CD4-positive, alpha-beta T cell treated with Interleukin-15 for 1 hour (primary cell): Measurements from ENCODE around the gene UBE2L6.
A peak's percentile ranks its signal among the peaks of the same experiment; 100 is the strongest.

Experiments used
- DNase-seq: peaks from one replicate; pipeline ENCODE4 v3.0.0-alpha.2; 2020

The UBE2L6 gene

GRCh38 chr11:57527056-57527631, 40.3 kb downstream of the UBE2L6 start:
- peak; percentile 53 for DNase-seq

- DNase-seq, result no peak
These were observed 44.1 kb downstream of the UBE2L6 start for GRCh38 chr11:57523419-57523818.

GRCh38 chr11:57521116-57521515, 46.4 kb downstream of the UBE2L6 start:
- DNase-seq, result no peak

GRCh38 chr11:57516061-57516443, 51.4 kb downstream of the UBE2L6 start:
- DNase-seq, result no peak

GRCh38 chr11:57515332-57516060, 52.0 kb downstream of the UBE2L6 start, which contains the start of gene SLC43A1:
Gene SLC43A1 (minus strand): TSS chr11:57515702. CDS start chr11:57514111, 1,591 bp downstream.
- no peak for DNase-seq

GRCh38 chr11:57514538-57515331, 52.7 kb downstream of the UBE2L6 start:
- peak; percentile 19 for DNase-seq

- no peak for DNase-seq
These were observed 53.4 kb downstream of the UBE2L6 start for GRCh38 chr11:57513911-57514537.

GRCh38 chr11:57513452-57513795, 54.0 kb downstream of the UBE2L6 start:
- no peak for DNase-seq

GRCh38 chr11:57512646-57513451, 54.6 kb downstream of the UBE2L6 start:
- no peak for DNase-seq

- DNase-seq, result no peak
These were observed 55.6 kb downstream of the UBE2L6 start for GRCh38 chr11:57511741-57512430.

GRCh38 chr11:57508341-57509170, 58.9 kb downstream of the UBE2L6 start:
- no peak for DNase-seq

- no peak for DNase-seq
These were observed 61.0 kb downstream of the UBE2L6 start for GRCh38 chr11:57506522-57506921.

- no peak for DNase-seq
These were observed 63.0 kb downstream of the UBE2L6 start for GRCh38 chr11:57504511-57504910.

GRCh38 chr11:57502870-57503269, 64.6 kb downstream of the UBE2L6 start:
- no peak for DNase-seq

- no peak for DNase-seq
These were observed 65.1 kb downstream of the UBE2L6 start for GRCh38 chr11:57502376-57502775.

- DNase-seq, result no peak
These were observed 65.5 kb downstream of the UBE2L6 start for GRCh38 chr11:57501953-57502352.
